GM12878 (cell line): ENCODE measurements around the gene AP2B1.

Experiments
- FOXM1 ChIP-seq: IDR thresholded peaks from 2 replicates; pipeline ENCODE4 v1.6.1; 2012; ENCODE audit warnings: low read depth, mild to moderate bottlenecking, inconsistent platforms, low read length, moderate library complexity
- SMC3 ChIP-seq: IDR thresholded peaks from 2 replicates; pipeline ENCODE4 v1.6.1; 2011; ENCODE audit warnings: low read length, improper control_type of control experiment, borderline replicate concordance
- TF ChIP-seq, protein P1 (sequence below), 3 experiments: IDR thresholded peaks in 2 of 3; conservative IDR thresholded peaks in 1 of 3; 2 replicates each; pipeline ENCODE4 v1.5.1; 2011; ENCODE audit warnings: low read depth in 3 of 3, low read length in 3 of 3, mild to moderate bottlenecking in 3 of 3, control low read depth in 2 of 3, moderate library complexity in 2 of 3, inconsistent platforms in 1 of 3, mixed read lengths in 1 of 3; ENCODE audit not compliant: control insufficient read depth in 2 of 3, insufficient read depth in 1 of 3; ENCODE audit errors: extremely low read depth in 1 of 3

DNA sequence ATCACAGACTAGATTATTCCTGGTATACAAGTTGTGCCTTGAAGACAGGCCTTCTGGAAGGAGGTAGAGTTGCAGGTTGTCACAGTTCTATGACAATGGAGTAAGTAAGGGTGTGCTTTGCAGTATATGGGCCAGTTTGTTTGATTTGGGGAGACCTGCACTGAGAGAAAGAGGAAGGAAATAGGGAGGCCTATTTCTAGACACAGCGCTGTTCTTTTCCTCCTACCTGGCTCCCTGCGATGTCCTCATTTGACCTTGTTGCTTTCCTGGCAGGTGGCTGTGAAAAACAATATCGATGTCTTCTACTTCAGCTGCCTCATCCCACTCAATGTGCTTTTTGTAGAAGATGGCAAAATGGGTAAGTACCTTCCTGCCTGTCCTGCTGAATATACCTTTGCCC is 121.8 kb downstream of the AP2B1 start:
- TF ChIP-seq, protein P1, sequence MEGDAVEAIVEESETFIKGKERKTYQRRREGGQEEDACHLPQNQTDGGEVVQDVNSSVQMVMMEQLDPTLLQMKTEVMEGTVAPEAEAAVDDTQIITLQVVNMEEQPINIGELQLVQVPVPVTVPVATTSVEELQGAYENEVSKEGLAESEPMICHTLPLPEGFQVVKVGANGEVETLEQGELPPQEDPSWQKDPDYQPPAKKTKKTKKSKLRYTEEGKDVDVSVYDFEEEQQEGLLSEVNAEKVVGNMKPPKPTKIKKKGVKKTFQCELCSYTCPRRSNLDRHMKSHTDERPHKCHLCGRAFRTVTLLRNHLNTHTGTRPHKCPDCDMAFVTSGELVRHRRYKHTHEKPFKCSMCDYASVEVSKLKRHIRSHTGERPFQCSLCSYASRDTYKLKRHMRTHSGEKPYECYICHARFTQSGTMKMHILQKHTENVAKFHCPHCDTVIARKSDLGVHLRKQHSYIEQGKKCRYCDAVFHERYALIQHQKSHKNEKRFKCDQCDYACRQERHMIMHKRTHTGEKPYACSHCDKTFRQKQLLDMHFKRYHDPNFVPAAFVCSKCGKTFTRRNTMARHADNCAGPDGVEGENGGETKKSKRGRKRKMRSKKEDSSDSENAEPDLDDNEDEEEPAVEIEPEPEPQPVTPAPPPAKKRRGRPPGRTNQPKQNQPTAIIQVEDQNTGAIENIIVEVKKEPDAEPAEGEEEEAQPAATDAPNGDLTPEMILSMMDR (IDR thresholded peaks at IDR 0.05 in 2 of 3, conservative IDR thresholded peaks at IDR 0.05 in 1 of 3; ENCODE audit: control insufficient read depth in 2 of 3, extremely low read depth in 1 of 3, insufficient read depth in 1 of 3, low read depth in 3 of 3, low read length in 3 of 3), result no peak
- no peak for TF ChIP-seq FOXM1
- no peak for TF ChIP-seq SMC3
